ENCODE data around the gene VPS51.

The VPS51 gene

DNA sequence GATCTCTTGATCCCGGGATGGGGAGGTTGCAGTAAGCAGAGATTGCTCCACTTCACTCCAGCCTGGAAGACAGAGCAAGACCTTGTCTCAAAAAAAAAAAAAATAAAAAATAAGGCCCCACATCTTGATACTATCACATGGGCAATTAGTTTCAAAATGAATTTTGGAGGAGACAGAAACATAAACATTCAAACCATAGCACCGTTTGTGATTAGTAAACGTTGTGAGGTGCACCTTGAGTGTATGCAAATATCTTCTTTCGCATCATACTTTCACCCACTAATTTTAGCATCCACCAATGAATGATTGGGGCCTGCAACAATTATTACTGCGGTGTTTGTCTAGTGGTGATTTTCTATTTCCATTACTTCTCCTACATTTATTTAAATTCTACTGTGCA is 63.0 kb downstream of the VPS51 start:
- TF ChIP-seq, protein P1, sequence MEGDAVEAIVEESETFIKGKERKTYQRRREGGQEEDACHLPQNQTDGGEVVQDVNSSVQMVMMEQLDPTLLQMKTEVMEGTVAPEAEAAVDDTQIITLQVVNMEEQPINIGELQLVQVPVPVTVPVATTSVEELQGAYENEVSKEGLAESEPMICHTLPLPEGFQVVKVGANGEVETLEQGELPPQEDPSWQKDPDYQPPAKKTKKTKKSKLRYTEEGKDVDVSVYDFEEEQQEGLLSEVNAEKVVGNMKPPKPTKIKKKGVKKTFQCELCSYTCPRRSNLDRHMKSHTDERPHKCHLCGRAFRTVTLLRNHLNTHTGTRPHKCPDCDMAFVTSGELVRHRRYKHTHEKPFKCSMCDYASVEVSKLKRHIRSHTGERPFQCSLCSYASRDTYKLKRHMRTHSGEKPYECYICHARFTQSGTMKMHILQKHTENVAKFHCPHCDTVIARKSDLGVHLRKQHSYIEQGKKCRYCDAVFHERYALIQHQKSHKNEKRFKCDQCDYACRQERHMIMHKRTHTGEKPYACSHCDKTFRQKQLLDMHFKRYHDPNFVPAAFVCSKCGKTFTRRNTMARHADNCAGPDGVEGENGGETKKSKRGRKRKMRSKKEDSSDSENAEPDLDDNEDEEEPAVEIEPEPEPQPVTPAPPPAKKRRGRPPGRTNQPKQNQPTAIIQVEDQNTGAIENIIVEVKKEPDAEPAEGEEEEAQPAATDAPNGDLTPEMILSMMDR (IDR thresholded peaks at IDR 0.05; ENCODE audit: low read depth, low read length), result no peak
- DNase-seq (ENCODE audit: low read depth in 2 of 2), result no peak
- no peak overlapping the region for H3K4me3 ChIP-seq (replicated peaks in 1 of 2; ENCODE audit: low read depth in 2 of 2, low read length in 2 of 2)

DNA sequence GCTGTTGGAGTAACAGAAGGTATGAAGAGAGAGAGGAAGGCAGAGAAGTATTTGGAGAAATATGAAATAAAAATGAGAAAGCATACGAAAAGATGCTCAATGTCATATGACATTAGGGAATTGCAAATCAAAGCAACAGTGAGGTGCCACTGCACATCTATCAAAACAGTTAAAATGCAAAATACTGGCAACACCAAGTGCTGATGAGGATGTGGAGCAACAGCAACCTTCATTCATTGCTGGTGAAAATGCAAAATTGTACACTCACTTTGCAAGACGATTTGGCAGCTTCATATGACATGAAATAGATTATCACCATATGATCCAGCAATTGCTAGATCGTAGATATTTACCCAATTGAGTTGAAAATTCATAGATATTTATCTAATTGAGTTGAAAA is 64.6 kb downstream of the VPS51 start:
- no peak overlapping the region for H3K4me3 ChIP-seq (replicated peaks in 1 of 2; ENCODE audit: low read depth in 2 of 2, low read length in 2 of 2)
- DNase-seq (ENCODE audit: low read depth in 2 of 2), result no peak
- TF ChIP-seq, protein P1 (IDR thresholded peaks at IDR 0.05; ENCODE audit: low read depth, low read length), result no peak

Data from cardiac fibroblast (primary cell).